ENCODE data around the gene CLIP4.
"Not testable (repeated sequence)": the region's sequence is repeated elsewhere in the genome, so short reads cannot be mapped to it uniquely, and the experiment has no call there.

CLIP4 gene, protein sequence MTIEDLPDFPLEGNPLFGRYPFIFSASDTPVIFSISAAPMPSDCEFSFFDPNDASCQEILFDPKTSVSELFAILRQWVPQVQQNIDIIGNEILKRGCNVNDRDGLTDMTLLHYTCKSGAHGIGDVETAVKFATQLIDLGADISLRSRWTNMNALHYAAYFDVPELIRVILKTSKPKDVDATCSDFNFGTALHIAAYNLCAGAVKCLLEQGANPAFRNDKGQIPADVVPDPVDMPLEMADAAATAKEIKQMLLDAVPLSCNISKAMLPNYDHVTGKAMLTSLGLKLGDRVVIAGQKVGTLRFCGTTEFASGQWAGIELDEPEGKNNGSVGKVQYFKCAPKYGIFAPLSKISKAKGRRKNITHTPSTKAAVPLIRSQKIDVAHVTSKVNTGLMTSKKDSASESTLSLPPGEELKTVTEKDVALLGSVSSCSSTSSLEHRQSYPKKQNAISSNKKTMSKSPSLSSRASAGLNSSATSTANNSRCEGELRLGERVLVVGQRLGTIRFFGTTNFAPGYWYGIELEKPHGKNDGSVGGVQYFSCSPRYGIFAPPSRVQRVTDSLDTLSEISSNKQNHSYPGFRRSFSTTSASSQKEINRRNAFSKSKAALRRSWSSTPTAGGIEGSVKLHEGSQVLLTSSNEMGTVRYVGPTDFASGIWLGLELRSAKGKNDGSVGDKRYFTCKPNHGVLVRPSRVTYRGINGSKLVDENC
- total RNA-seq, result 68.5 to 91.8 reads per million in 2 donors

DNA sequence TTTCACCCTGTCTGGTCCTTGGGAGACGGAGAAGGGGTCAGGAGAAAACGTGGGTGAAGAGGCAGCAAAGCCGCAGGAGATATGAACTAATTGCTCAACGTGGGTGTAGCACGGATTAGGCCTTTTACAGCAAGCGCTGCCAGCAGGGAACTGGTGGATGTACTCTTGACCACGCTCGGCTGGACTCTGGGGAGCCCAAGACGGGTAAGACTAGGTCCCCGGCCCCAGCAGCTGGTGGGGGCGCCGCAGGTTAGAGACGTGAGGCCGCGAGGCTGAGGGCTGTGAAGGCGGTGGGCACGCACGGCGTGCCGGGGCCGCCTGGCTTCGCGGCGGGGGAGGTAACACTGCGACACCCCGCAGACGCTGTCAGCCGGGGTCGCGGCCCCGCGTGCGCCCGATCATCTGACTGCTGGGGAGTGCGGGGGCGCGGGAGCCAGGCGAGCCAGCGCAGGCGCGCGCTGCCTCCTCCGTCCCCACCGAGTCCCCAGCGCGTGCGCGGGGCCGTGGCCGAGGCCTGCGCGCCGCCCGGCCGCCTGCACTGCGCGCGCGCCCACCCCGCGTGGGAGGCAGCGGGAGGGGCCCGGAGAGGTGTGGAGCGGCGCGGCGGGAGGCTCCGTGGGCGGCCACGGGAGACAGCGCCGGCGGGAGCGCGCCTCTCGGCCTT lies at the start of gene CLIP4:
Gene CLIP4, plus strand, starts transcription at position 470 of the 664 bp plus-strand sequence. CDS start 5,974 bp downstream, outside the sequence.
- peak; percentile 61 for DNase-seq

DNA sequence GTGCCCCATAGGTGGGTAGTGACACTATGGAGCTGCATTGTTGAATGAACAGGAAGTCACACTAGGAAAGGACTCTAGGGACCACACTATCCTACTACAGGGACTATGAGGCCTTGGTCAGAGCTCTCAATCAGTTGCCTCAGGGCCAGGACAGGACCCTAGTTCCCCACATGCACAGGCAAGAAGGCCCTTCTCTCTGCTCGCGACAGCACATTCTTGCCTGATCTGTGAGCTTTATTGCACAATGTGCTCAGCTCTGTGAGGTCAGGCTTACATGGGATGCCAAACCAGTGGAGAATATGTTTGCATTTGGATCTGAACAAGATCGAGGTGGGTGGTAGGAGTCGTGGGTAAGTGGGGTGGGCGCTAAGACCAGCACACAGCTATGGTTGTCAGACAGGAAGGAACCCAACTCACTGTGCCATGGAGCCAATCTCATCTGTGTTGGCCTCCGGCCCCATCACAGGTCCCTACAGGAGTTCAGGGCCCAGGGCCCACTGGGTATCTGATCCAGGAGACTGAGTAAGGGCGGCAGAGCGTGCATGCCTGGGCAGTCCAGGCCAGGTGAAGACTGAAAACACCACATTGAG lies 48.8 kb upstream of the CLIP4 start:
- no peak for DNase-seq

DNA sequence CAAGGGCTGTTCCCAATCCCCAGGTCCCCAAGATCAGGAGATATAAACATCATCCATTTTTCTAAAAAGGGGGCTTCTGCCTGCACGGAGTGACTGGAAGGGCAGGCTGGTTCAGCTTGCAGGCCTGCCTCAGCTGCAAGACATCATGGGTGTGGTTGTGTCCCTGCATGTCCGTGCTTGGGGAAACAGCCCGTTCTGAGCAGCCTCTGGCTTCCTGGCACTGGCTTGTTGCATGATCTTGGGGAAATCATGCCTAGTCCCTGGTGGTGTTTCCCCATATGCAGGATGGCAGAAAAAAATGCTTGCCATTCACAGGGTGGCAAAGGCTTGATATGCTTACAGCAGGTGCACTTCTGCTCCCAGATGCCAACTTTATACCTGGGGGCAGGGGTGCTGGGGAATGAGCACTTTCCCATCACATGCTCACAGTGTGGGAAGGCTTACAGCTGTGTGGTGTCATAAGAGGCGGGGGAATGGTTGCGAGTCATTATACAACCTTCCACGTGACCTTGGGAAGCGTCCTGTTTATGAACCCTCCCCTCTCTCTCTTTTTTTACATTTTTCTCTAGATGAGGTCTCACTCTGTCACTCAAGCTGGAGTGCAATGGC lies 48.1 kb upstream of the CLIP4 start:
- DNase-seq, result no peak

DNA sequence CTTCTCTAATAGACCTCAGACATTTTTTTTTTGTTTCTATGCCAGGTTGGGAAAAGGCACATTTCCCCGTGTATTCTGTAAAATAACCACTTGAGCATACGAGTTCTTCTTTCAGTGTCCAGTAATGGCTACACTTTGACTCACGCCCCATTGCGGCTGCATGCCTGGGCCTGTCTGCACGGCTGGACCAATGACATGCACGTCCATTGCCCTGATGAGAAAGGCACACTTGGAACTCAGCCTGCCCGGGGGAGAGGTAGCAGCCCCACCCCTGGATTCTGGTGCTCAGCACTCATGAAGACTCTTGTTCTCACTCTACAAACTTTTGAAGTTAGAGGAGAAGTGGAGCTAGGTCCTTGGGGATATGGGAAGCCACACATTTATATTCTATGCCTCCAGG lies 46.7 kb upstream of the CLIP4 start:
- DNase-seq, result no peak

DNA sequence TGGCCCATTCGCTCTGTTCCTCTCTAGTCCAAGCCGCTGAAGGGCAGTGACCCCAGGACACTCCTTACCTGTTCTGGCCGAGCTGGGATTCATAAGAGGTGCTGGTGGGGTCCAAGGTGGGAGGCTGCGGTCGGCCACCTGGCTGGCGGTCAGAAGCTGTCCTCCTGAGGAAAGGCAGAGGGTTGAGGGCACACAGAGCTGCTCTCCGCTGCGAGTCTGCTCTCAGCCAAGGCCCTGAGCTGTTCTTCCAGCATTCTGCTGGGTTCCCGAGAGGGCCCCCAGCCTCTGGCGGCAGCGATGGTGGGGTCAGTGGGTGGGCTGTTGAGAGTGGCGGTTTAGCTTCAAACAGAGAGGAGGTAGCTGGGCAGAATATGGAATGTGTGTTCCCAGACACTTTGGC lies 44.7 kb upstream of the CLIP4 start:
- DNase-seq, result no peak

DNA sequence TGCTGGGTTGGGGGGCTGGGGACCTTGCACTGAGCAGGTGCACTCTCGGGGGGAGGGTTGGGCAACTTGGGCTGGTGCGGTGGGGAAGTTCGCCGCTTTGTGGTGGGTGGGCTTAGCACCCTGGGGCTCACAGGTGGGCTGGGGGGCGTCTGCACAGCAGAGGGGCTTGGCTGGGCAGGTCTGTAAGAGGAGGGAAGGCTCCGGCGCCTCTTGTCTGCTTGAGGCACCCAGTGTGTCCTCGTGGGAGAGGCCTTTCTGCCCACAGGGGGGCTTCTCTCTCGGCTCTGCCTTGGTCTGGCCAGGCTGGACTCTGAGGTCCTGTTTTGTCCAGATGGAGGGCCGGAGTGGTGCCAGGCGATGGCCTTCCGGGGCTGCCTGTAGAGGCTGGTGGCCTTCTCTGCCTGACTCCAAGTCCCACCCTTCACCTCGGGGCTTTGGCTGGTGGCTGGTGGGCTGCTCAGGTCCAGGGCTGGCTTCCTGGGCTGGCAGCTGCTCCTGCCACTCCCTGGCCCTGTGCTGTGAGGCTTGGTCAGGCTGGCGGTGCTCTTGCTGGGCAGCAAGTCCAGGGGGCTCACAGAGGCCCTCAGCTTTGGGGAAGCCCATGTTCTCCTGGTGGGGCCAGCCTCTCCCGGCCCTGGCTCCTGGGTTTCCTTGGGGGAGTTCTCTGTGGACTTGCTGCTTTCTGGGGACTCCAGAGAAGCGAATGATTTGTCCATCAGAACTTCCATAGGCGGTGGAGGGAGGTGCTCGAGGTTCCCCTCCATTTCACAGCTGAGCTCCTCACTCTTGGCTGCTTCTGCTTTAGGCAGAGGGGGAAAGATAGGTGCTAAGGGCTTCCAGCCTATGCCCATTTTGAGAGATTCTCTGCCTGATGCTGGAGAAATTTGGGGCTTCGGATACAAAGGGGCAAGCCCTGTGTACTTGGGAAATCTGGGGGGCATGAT lies 43.9 kb upstream of the CLIP4 start:
- no peak for DNase-seq

DNA sequence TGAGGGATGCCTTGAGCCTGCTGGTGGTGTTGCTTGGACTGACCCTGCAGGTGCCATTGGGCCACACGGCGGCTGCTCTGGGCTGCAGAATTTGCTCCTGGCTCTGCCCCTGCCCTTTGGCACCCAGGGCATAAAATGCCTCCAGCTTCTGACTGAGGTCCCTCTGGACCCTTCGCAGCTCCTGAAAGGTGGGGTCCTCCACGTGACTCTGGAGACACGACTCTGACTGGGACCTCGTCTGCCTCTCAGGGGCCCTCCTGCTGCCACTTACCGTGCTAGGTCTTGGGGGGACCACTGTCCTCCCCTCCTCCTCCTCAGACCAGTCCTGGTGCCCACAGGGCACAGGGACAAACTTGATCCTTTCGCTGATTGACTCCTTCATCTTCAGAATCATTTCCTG lies 43.0 kb upstream of the CLIP4 start:
- no peak for DNase-seq

DNA sequence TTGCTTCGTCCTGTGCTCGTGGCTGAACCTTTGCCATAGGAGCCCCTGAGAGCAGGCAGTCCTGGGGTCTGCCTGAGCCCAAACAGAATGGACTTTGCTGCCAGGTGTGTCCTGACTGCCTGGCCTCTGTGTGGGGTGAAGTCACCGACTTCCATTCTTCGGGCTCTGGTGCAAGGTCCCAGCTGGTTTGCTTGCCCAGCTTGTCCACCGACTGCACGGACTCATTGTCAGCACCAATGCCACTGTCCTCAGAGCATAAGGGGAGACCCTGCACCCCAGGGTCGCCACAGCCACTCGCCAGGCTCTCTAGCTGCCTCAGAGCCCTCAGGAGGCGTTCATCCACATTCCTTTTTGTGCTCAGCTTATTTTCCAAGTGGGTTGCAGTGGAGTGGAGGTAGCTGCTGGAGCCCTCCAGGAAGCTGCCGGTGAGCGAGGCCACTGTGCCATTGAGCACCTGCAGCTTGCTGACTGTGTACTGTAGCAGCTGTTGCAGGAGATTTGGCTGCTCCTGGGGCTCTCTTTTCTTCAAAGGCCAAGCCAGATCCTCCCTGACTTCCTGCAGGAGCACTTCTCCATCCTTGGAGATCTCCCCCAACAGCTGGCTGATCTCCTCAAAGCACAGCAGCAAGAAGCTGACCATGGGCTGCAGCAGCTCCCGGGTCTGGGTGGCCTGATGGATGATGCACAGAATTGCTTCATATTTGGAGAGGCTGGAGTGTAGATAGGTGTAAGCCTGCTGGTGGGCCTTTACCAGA lies 42.1 kb upstream of the CLIP4 start:
- no peak for DNase-seq

DNA sequence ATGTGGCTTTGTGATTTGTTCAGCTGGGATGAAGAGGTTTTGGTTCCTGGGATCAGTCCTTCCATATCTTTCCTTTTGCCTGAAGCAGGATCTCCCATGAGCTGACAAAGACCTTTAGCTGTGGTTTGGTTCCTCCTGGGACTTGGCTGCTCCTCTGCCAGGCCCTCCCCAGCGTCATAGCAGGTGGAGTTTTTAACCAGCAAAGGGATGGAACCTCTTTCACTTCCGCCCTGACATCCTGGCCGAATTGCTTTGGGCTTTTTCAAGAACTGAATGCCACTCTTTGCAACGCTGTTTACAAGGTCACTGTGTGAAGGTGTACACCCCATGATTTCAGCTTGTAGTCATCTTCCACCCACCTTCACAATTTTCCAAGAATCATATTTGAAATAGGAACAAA lies 41.3 kb upstream of the CLIP4 start:
- no peak for DNase-seq

DNA sequence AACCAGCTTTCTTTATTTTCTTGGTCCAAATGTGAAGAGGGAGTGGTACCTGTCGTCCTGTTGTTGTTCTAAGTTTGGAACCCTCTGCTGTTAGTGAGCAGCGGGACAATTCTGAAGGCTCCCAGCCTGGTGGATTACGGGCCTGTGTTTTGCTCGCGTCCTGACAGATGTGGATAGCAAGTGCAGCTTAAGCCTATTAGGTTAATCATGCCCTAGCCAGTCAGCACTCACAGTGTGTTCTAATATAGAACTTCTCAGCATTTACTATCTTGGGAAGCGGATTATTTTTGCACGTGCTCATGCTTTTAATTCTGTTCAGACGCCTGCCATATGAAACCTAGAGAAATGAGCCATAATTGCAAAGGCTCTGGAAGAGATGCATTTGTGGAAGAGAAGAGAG lies 40.8 kb upstream of the CLIP4 start, which contains the start of gene PCARE:
Gene PCARE, minus strand, starts transcription at position 113 of the 400 bp plus-strand sequence. CDS start 262 bp downstream, outside the sequence.
- DNase-seq, result no peak

DNA sequence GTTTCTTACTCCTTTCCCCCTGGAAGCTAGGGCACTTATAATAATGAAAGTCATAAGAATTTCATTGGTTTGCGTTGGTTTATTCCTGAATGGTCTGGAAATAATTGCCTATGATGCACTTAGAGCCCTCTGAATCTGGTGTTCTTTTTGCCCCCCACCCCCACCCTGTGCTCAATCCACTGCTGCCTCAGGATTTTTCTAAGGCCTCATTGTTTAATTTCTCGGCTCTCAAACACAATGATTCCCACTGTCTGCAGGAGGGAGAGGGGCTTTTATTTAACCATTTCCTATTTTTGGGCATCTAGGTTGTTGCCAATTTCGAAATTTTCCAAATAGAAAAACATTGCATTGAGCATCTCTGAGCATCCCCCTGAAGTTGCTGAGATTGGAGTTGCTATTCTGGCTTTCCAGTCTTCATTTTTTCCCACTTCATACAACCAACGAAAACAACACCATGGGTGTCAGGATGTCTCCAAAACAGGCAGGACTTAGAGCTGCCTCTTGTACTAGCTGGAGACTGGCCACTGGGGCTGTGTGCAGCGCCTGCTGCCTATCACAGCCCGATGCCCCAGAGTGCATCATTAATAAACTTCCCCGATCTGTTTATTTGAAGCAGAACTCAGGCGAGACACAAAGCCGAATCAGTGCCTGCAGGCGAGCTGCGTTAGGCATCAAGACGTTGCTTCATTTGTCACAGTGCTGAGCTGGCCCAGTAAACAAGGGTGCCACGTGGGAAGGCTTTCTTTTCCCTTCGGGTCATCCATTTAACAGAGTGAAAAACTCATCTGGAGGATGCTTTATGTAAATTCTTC lies 39.1 kb upstream of the CLIP4 start:
- no peak for DNase-seq

DNA sequence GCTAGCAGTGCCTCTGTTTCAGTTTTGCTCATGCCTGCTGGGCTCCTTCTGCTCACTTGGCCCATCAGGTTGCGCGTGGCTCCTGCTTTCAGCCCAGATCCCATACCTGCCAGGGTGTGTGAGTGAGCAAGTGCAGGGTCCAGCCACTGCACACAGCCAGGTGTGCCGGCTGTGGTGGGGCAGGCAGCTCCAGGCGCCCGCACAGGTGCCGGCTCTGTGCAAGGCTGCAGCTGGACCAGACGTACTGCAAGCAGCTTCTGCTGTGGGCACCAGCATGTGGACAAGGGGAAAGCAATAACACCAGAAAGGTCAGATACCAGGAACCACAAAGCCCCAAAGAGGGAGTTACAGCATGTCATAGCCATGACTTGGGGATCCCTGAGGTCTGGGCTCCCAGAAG lies 35.3 kb upstream of the CLIP4 start:
- no peak for DNase-seq

DNA sequence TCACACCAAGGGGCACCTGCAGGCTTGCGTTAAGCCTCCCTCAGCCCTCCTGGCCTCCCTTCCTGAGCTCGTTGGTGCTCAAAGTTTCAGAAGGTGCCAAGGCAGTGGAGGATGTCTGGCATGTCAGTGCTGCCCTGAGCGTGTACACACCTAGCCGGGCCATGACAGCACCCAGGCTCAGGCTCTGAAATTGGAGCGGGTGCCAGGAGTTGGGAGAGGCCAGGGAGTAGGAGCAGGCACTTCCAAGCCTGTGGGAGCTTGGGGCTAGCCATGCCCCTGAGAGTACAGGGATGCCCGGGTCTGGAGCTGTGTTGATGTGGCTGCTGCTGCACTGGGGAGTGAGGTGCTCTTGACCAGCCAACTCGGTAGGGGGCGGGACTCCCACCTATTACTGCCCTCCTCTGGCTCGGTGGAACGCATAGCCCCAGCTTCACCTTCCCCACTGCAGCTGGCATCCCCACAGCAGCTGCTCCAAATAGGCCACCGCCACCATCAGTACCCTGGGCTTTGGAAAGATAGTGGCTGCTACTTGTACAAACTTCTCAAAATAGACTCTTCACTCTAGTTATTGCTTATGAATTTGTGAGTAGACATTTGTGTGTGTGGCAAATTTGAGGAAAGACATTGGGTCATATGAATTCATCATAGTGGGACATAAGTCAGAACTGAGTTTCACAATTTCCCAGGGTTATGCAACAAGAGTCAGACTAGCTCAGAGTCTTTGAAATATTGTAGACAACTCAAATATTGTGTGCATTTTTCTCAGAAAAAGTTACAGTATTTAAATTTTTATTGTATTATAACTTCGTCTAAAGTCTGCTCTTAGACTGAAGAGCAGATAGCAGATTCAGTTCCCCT lies 34.1 kb upstream of the CLIP4 start:
- DNase-seq, result no peak

DNA sequence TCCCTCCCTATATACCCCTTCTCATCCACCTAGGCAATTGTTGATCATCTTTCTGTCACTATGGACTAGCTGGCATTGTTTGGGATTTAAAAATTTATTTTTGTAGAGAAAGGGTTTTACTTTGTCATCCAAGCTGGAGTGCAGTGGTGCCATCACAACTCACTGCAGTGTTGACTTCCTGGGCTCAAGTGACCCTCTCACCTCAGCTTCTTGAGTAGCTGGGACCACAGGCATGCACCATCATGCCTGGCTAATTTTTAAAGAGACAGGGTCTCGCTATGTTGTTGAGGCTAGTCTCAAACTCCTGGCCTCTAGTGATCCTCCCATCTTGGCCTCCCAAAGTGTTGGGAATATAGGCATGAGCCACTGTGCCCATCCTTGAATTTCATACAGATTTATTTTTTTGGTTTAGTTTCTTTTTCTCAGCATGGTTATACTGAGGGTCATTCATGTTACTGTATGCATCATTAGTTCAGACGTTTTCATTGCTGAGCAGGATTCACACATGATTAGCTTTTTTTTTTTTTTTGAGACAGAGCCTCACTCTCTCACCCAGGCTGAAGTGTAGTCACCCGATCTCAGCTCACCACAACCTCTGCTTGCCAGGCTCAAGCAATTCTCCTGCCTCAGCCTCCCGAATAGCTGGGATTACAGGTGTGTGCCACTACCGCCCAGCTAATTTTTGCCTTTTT lies 32.3 kb upstream of the CLIP4 start:
- no peak for DNase-seq

DNA sequence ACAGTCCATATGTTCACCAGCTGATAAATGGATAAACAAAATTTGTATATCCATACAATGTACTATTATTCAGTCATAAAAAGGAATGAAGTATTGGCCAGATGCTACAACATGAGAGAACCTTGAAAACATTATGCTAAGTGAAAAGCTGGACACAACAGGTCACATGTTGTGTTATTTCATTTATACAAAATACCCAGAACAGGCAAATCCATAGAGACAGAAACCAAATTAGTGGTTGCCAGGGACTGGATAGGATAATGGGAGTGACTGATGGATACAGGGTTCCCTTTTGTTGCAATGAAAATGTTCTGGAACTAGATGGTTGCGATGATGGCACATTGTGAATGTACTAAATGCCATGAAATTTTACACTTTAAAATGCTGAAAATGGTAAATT lies 30.7 kb upstream of the CLIP4 start:
- DNase-seq, result no peak

DNA sequence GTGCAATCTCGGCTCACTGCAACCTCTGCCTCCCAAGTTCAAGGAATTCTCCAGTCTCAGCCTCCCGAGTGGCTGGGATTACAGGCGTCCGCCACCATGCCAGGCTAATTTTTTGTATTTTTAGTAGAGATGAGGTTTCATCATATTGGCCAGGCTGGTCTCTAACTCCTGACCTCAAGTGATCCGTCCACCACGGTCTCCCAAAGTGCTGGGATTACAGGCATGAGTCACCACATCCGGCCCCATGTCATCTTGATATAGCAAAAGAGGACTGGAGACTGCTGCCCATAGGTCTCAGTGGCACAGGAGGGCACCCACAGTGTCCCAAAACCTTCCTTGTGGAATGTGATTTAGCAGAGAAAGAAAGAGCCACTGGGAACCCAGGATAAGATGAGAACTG lies 24.9 kb upstream of the CLIP4 start:
- not testable (repeated sequence) for DNase-seq

DNA sequence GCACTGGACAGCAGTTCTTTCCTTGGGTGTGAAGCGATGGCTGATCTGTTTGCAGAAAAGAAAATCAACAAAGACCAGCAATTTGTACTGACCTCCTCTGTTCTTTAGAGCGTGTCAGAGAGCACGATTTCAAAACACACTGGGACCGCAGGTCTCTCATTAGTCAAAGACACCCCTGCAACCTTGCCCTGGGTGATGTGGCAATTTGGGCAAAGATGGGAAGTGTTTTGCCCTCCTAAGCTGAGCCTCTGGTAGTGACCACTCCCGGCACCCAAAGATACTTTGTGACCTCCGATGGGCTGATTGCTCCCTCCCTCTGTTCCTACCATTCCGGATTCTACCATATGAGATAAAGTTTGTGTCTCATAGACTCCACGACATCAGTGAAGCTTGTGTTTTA lies 18.2 kb upstream of the CLIP4 start:
- DNase-seq, result no peak

DNA sequence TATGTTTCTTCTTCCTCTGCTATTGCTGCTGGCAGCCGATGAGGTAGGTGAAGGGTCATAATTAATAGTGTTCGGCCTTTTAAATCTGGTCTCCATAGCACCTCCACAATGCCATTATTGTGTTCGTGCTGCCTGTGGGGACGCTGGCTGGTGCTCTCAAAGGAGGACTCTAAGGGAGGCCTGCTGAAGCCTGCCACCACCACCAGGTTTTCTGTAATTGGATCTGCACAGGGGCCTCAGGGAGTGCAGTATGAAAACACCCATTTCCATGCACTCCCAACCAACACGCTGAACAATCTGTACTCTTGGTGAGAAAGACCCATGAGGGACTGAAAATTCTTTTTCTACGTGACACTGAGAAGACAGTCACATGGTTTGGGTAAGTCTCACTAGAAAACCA lies 17.6 kb upstream of the CLIP4 start:
- DNase-seq, result no peak

Data from T-helper 9 cell (primary cell).